Mononuclear cell (primary cell): ENCODE data around the gene CGB5. TPM values are rescaled to one million over a fixed set of nuclear protein-coding genes. Genes with fewer than 3 reads are reported as not detected.
"Not testable (repeated sequence)": the region's sequence is repeated elsewhere in the genome, so short reads cannot be mapped to it uniquely, and the experiment has no call there.

ENCODE experiments used
- H3K27me3 ChIP-seq: 2 replicates; pipeline ENCODE4 v1.6.0; 2011; ENCODE audit warnings: low read length, control low read depth; ENCODE audit not compliant: insufficient read depth
- H3K4me1 ChIP-seq: 2 replicates; pipeline ENCODE4 v1.5.1; 2011; ENCODE audit warnings: mild to moderate bottlenecking, low read length, control low read depth; ENCODE audit not compliant: insufficient read depth
- H3K4me3 ChIP-seq: 2 replicates; pipeline ENCODE4 v1.5.1; 2011; ENCODE audit warnings: mild to moderate bottlenecking, low read length, moderate library complexity
- H3K9me3 ChIP-seq: 2 replicates; pipeline ENCODE4 v1.5.1; 2011; ENCODE audit warnings: low read depth, mild to moderate bottlenecking, control low read depth, low read length
- total RNA-seq: library from RNA; depleted of rRNA; stranded (reverse); fragments of >200 nt; gene quantifications from one replicate; pipeline ENCODE4 v1.2.3, GENCODE V29; 2012

CGB5 gene
- total RNA-seq, 1 donor, result not detected

- peaks cover 14% of the 10 kb centered on the region for H3K27me3 ChIP-seq
- no peaks in the 10 kb centered on the region for H3K9me3 ChIP-seq
- H3K4me3 ChIP-seq, result peak overlapping the region; percentile 32
- H3K4me1 ChIP-seq, result peaks cover 22% of the 10 kb centered on the region
These were observed 25.8 kb upstream of the CGB5 start for GRCh38 chr19:49017666-49018351.

DNA sequence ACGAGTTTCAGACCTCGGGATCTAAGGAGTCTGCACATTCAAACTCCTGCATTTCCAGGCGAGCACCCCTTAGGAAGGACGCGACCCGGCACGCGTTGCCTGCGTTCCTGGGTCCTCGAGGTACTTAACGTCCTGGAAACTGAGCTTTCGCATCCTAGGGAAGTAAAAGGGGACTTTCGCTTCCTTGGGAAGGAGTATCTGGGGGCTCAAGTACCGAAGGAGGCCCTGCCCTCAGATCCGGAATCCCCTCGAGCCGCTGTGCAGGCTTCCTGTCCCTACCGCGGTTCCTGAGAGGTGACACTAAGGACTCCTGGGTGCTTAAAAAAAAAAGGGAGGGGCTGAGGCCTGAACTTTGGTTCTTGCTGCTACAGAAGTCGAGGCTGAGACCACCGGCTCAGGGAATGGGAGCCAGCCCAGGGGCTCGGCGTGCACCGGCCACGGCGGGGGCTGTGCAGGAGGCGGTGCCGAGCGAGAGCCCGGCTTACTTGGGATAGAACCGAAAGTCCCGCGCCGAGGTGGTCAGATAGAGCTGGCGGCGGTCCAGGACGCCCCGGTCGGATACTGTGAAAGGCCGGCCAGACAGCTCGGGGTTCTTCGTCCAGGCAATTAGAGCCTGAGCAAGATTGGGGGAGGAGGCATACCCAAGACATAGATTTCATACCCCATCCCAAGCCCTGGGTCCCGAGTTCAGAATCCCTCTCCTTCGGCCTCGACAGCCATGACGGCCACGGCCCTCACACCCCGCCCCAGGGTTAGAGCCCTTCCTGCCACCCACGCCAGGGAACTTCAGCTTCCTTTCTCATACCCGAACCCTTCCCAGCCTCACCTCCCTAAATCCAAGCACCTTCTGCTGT lies 25.0 kb upstream of the CGB5 start:
- Histone ChIP-seq H3K4me1 (peaks cover 22% of the 10 kb centered on the region), H3K4me3 (peak overlapping the region; percentile 32), H3K27me3 (peaks cover 14% of the 10 kb centered on the region)
- not testable (repeated sequence) for H3K9me3 ChIP-seq

GRCh38 chr19:49019242-49019932 lies 24.3 kb upstream of the CGB5 start:
- Histone ChIP-seq H3K27me3 (peaks cover 14% of the 10 kb centered on the region), H3K4me1 (peaks cover 22% of the 10 kb centered on the region), H3K4me3 (no peak overlapping the region)

GRCh38 chr19:49020342-49020741 lies 23.3 kb upstream of the CGB5 start:
- H3K27me3 ChIP-seq, result peaks cover 14% of the 10 kb centered on the region
- peaks cover 22% of the 10 kb centered on the region for H3K4me1 ChIP-seq
- H3K9me3 ChIP-seq, result no peaks in the 10 kb centered on the region
- H3K4me3 ChIP-seq, result no peak overlapping the region

More at GRCh38 chr19:49019242-49019932, 24.3 kb upstream of the CGB5 start:
- H3K9me3 ChIP-seq, result no peaks in the 10 kb centered on the region

- Histone ChIP-seq H3K9me3 (no peaks in the 10 kb centered on the region), H3K27me3 (peaks cover 14% of the 10 kb centered on the region), H3K4me3 (no peak overlapping the region), H3K4me1 (peaks cover 22% of the 10 kb centered on the region)
These were observed 22.4 kb upstream of the CGB5 start for GRCh38 chr19:49020931-49021895.

- no peak overlapping the region for H3K4me3 ChIP-seq
- no peaks in the 10 kb centered on the region for H3K9me3 ChIP-seq
- peaks cover 14% of the 10 kb centered on the region for H3K27me3 ChIP-seq
- peaks cover 22% of the 10 kb centered on the region for H3K4me1 ChIP-seq
These were observed 21.5 kb upstream of the CGB5 start for GRCh38 chr19:49022116-49022515.

DNA sequence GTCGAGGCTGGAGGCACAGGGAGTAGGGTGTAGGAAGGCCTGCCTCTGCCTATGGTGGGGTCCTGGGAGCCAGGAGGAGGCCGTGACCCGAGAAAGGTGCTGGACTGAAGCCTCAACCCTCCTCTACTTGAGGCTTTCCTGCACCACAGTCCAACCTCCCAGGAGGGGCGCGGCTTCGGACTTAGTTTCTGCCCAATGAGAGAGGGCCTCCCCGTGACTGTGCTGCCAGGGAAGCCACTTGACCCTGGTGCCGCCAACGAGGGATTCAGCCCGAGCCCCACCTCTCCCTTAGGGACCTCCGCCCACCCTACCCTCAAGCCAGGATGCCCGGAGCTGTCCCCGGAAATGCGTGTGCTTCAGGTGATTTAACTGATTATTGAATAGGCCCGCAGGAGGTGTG lies 19.4 kb upstream of the CGB5 start, which contains the start of gene CGB3:
Gene CGB3 (minus strand): TSS at position 101 of the 400 bp plus-strand sequence. CDS start 362 bp downstream, outside the sequence.
- not testable (repeated sequence) for H3K4me1 ChIP-seq, H3K27me3 ChIP-seq, H3K4me3 ChIP-seq, H3K9me3 ChIP-seq

- not testable (repeated sequence) for H3K4me3 ChIP-seq, H3K9me3 ChIP-seq, H3K4me1 ChIP-seq, H3K27me3 ChIP-seq
These were observed 18.6 kb upstream of the CGB5 start for GRCh38 chr19:49025088-49025487.

DNA sequence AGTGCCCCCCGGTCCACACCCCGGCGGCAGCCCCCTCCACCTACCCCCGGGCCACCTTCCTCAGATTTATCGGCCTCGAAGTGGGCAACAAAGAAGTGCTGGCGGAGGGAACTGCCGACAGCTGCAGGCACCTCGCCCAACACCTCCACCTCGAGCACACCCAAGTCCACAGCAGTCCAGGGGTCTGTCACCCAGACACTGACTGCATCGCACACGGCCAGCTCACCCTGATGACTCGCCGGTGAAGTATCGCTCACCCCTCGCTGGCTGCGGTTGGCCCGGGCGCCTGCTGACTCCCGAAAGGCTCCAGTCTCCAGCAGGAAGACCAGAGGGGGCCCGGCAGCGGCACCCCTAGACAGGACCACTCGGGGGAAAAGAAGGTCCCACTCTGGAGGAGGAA lies 18.0 kb upstream of the CGB5 start:
- not testable (repeated sequence) for H3K4me1 ChIP-seq, H3K9me3 ChIP-seq, H3K27me3 ChIP-seq, H3K4me3 ChIP-seq

- not testable (repeated sequence) for H3K4me1 ChIP-seq, H3K9me3 ChIP-seq, H3K4me3 ChIP-seq, H3K27me3 ChIP-seq
These were observed 15.0 kb upstream of the CGB5 start for GRCh38 chr19:49028686-49029085.

DNA sequence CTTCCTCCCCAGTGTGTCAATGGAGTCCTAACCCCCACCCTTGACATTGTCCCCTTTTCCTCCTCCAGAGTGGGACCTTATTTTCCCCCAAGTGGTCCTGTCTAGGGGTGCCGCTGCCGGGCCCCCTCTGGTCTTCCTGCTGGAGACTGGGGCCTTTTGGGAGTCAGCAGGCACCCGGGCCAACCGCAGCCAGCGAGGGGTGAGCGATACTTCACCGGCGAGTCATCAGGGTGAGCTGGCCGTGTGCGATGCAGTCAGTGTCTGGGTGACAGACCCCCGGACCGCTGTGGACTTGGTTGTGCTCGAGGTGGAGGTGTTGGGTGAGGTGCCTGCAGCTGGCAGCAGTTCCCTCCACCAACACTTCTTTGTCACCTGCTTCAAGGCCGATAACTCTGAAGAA lies 13.9 kb upstream of the CGB5 start:
- not testable (repeated sequence) for H3K4me3 ChIP-seq, H3K4me1 ChIP-seq, H3K9me3 ChIP-seq, H3K27me3 ChIP-seq

DNA sequence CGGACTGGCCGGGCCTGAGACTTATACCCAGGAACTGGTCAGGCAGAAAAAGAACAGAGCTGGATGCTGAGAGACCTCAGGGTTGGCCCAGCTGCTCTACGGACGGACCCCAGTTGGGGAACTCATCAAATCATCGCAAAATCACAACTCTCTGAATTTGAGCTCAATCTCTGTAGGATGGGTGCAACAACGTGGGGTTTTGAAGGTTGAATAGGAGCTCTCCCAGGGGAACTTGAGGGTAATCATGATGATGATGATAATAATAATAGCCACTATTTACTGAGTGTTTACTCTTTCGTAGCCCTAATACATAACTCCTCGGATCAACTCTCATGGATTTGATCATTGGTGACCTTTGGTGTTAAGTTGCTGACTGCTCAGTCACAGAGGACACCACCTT lies 13.3 kb upstream of the CGB5 start:
- not testable (repeated sequence) for H3K4me1 ChIP-seq, H3K9me3 ChIP-seq, H3K4me3 ChIP-seq, H3K27me3 ChIP-seq

DNA sequence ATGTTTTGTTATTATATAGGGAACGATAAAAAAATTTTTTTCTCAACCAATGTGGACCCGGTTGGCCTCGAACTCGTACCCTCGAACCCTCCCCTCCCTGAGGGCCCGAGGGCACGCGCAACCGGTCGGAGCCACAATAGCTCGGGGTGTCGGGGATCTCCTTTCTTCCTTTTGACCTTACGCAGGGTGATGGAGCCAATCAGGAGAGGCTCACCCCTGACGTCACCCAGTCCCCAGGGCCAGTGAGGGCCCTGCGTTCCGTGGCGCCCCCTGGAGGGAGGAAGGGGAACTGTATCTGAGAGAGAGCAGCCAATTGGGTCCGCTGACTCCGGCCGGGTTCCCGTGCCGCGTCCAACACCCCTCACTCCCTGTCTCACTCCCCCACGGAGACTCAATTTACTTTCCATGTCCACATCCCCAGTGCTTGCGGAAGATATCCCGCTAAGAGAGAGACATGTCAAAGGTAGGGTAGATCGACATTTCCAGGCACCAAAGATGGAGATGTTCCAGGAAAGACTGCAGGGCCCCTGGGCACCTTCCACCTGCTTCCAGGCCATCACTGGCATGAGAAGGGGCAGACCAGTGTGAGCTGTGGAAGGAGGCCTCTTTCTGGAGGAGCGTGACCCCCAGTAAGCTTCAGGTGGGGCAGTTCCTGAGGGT lies 11.9 kb upstream of the CGB5 start, which contains the start of gene CGB2:
Gene CGB2 (plus strand): TSS at position 249 of the 660 bp plus-strand sequence. CDS start 206 bp downstream, at position 455.
- H3K4me3 ChIP-seq, H3K9me3 ChIP-seq, H3K4me1 ChIP-seq, H3K27me3 ChIP-seq: not testable (repeated sequence)

DNA sequence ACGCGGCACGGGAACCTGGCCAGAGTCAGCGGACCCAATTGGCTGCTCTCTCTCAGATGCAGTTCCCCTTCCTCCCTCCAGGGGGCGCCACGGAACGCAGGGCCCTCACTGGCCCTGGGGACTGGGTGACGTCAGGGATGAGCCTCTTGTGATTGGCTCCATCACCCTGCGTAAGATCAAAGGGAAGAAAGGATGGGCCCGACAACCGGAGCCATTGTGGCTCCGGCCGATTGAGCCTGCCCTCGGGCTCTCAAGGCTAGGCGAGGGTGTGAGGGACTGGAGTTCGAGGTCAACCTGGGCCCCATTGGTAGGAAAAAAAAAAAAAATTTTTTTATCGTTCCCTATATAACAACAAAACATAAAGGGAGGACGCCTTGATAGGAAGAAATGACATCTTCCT lies 6.8 kb upstream of the CGB5 start, which contains the start of gene CGB1:
Gene CGB1 (minus strand): TSS at position 81 of the 400 bp plus-strand sequence. CDS start 184 bp downstream, outside the sequence.
- not testable (repeated sequence) for H3K9me3 ChIP-seq, H3K27me3 ChIP-seq, H3K4me3 ChIP-seq

More for the DNA sequence above, 6.8 kb upstream of the CGB5 start, which contains the start of gene CGB1:
- H3K4me1 ChIP-seq, result not testable (repeated sequence)
